ENCODE measurements around the gene SCNM1.
"Not testable (repeated sequence)": the region's sequence is repeated elsewhere in the genome, so short reads cannot be mapped to it uniquely, and the experiment has no call there.

The SCNM1 gene

GRCh38 chr1:151164732-151165280 lies 1.1 kb upstream of the SCNM1 start:
- Histone ChIP-seq H3K9me3 (ENCODE audit: control insufficient read depth, insufficient read depth, low read length) (no peaks in the 10 kb centered on the region), H3K36me3 (ENCODE audit: insufficient read depth, low read length) (peaks cover 5% of the 10 kb centered on the region; the same call in 1 of the 2 replicates), H3K4me1 (ENCODE audit: insufficient read depth, low read length) (peaks cover 9% of the 10 kb centered on the region), H3K9ac (ENCODE audit: low read depth, low read length) (peak overlapping the region; percentile 90)

- H3K36me3 ChIP-seq (ENCODE audit: insufficient read depth, low read length) = peaks cover 9% of the 10 kb centered on the region
- H3K9me3 ChIP-seq (ENCODE audit: control insufficient read depth, insufficient read depth, low read length) = no peaks in the 10 kb centered on the region
- H3K9ac ChIP-seq (ENCODE audit: low read depth, low read length) = peak overlapping the region; percentile 90
- H3K4me1 ChIP-seq (ENCODE audit: insufficient read depth, low read length) = peaks cover 9% of the 10 kb centered on the region
Observed at GRCh38 chr1:151165281-151165737, 635 bp upstream of the SCNM1 start.

- Histone ChIP-seq H3K9ac (ENCODE audit: low read depth, low read length) (peak overlapping the region; percentile 90), H3K9me3 (ENCODE audit: control insufficient read depth, insufficient read depth, low read length) (no peaks in the 10 kb centered on the region), H3K36me3 (ENCODE audit: insufficient read depth, low read length) (peaks cover 5% of the 10 kb centered on the region; the same call in 1 of the 2 replicates), H3K4me1 (ENCODE audit: insufficient read depth, low read length) (peaks cover 9% of the 10 kb centered on the region)
Observed at GRCh38 chr1:151166505-151166956, 587 bp downstream of the SCNM1 start.

GRCh38 chr1:151167116-151167515 lies 1.2 kb downstream of the SCNM1 start:
- Histone ChIP-seq H3K9me3 (ENCODE audit: control insufficient read depth, insufficient read depth, low read length) (no peaks in the 10 kb centered on the region), H3K4me1 (ENCODE audit: insufficient read depth, low read length) (peaks cover 9% of the 10 kb centered on the region), H3K9ac (ENCODE audit: low read depth, low read length) (0 out of 2 replicates have a peak overlapping the region, but pooled peaks have one; percentile 90), H3K36me3 (ENCODE audit: insufficient read depth, low read length) (peaks cover 5% of the 10 kb centered on the region; the same call in 1 of the 2 replicates)

GRCh38 chr1:151171190-151171589 lies 5.2 kb downstream of the SCNM1 start:
- Histone ChIP-seq H3K36me3 (ENCODE audit: insufficient read depth, low read length) (peaks cover 5% of the 10 kb centered on the region; the same call in 1 of the 2 replicates), H3K4me1 (ENCODE audit: insufficient read depth, low read length) (no peaks in the 10 kb centered on the region), H3K9me3 (ENCODE audit: control insufficient read depth, insufficient read depth, low read length) (no peaks in the 10 kb centered on the region), H3K9ac (ENCODE audit: low read depth, low read length) (no peak overlapping the region)

GRCh38 chr1:151175041-151175741 lies 9.2 kb downstream of the SCNM1 start:
- H3K36me3 ChIP-seq (ENCODE audit: insufficient read depth, low read length) = peaks cover 9% of the 10 kb centered on the region
- H3K9ac ChIP-seq (ENCODE audit: low read depth, low read length) = no peak overlapping the region
- no peaks in the 10 kb centered on the region for H3K9me3 ChIP-seq (ENCODE audit: control insufficient read depth, insufficient read depth, low read length)
- no peaks in the 10 kb centered on the region for H3K4me1 ChIP-seq (ENCODE audit: insufficient read depth, low read length)

GRCh38 chr1:151175863-151176262 lies 9.9 kb downstream of the SCNM1 start, which contains the start of gene TMOD4:
TSS of gene TMOD4 (minus strand) at chr1:151175981. CDS start at chr1:151174875, 1,106 bp downstream.
- Histone ChIP-seq H3K9me3 (ENCODE audit: control insufficient read depth, insufficient read depth, low read length) (no peaks in the 10 kb centered on the region), H3K36me3 (ENCODE audit: insufficient read depth, low read length) (peaks cover 9% of the 10 kb centered on the region), H3K4me1 (ENCODE audit: insufficient read depth, low read length) (no peaks in the 10 kb centered on the region), H3K9ac (ENCODE audit: low read depth, low read length) (no peak within 1 kb of the TSS)

GRCh38 chr1:151176514-151177045 lies 10.6 kb downstream of the SCNM1 start:
- H3K36me3 ChIP-seq (ENCODE audit: insufficient read depth, low read length) = peaks cover 12% of the 10 kb centered on the region
- H3K9me3 ChIP-seq (ENCODE audit: control insufficient read depth, insufficient read depth, low read length) = no peaks in the 10 kb centered on the region
- no peak overlapping the region for H3K9ac ChIP-seq (ENCODE audit: low read depth, low read length)
- H3K4me1 ChIP-seq (ENCODE audit: insufficient read depth, low read length) = no peaks in the 10 kb centered on the region

GRCh38 chr1:151184211-151184610 lies 18.3 kb downstream of the SCNM1 start:
- no peaks in the 10 kb centered on the region for H3K9me3 ChIP-seq (ENCODE audit: control insufficient read depth, insufficient read depth, low read length)
- H3K36me3 ChIP-seq (ENCODE audit: insufficient read depth, low read length) = peaks cover 21% of the 10 kb centered on the region
- H3K4me1 ChIP-seq (ENCODE audit: insufficient read depth, low read length) = no peaks in the 10 kb centered on the region
- H3K9ac ChIP-seq (ENCODE audit: low read depth, low read length) = no peak overlapping the region

GRCh38 chr1:151187205-151187604 lies 21.3 kb downstream of the SCNM1 start:
- Histone ChIP-seq H3K9me3 (ENCODE audit: control insufficient read depth, insufficient read depth, low read length) (no peaks in the 10 kb centered on the region), H3K4me1 (ENCODE audit: insufficient read depth, low read length) (no peaks in the 10 kb centered on the region), H3K9ac (ENCODE audit: low read depth, low read length) (no peak overlapping the region), H3K36me3 (ENCODE audit: insufficient read depth, low read length) (peaks cover 17% of the 10 kb centered on the region; the same call in 1 of the 2 replicates)

GRCh38 chr1:151188667-151189066 lies 22.7 kb downstream of the SCNM1 start:
- H3K4me1 ChIP-seq (ENCODE audit: insufficient read depth, low read length); H3K9me3 ChIP-seq (ENCODE audit: control insufficient read depth, insufficient read depth, low read length): not testable (repeated sequence)
- H3K9ac ChIP-seq (ENCODE audit: low read depth, low read length) = peak overlapping the region; percentile 99; the same call in 1 of the 2 replicates
- peaks cover 11% of the 10 kb centered on the region; the same call in 1 of the 2 replicates for H3K36me3 ChIP-seq (ENCODE audit: insufficient read depth, low read length)

- H3K4me1 ChIP-seq (ENCODE audit: insufficient read depth, low read length) = peaks cover 5% of the 10 kb centered on the region; the same call in 1 of the 2 replicates
- peak within 1 kb of the TSS; percentile 99 for H3K9ac ChIP-seq (ENCODE audit: low read depth, low read length)
- peaks cover 7% of the 10 kb centered on the region; the same call in 1 of the 2 replicates for H3K36me3 ChIP-seq (ENCODE audit: insufficient read depth, low read length)
- no peaks in the 10 kb centered on the region for H3K9me3 ChIP-seq (ENCODE audit: control insufficient read depth, insufficient read depth, low read length)
Observed at GRCh38 chr1:151189637-151190445, 23.9 kb downstream of the SCNM1 start, which contains the start of gene VPS72. TSS of gene VPS72 (minus strand) at chr1:151190197. CDS start at chr1:151190121, 76 bp downstream.

GRCh38 chr1:151192047-151192446 lies 26.1 kb downstream of the SCNM1 start:
- no peak overlapping the region for H3K9ac ChIP-seq (ENCODE audit: low read depth, low read length)
- H3K4me1 ChIP-seq (ENCODE audit: insufficient read depth, low read length) = peaks cover 5% of the 10 kb centered on the region; the same call in 1 of the 2 replicates
- H3K36me3 ChIP-seq (ENCODE audit: insufficient read depth, low read length) = no peaks in the 10 kb centered on the region
- no peaks in the 10 kb centered on the region for H3K9me3 ChIP-seq (ENCODE audit: control insufficient read depth, insufficient read depth, low read length)

GRCh38 chr1:151193304-151193703 lies 27.4 kb downstream of the SCNM1 start:
- Histone ChIP-seq H3K4me1 (ENCODE audit: insufficient read depth, low read length) (peaks cover 8% of the 10 kb centered on the region; the same call in 1 of the 2 replicates), H3K9me3 (ENCODE audit: control insufficient read depth, insufficient read depth, low read length) (no peaks in the 10 kb centered on the region), H3K36me3 (ENCODE audit: insufficient read depth, low read length) (no peaks in the 10 kb centered on the region), H3K9ac (ENCODE audit: low read depth, low read length) (no peak overlapping the region)

All from ES-I3 (cell line).